ENCODE results near the gene TUBGCP4. TPM values are rescaled to one million over a fixed set of nuclear protein-coding genes. Genes with fewer than 3 reads are reported as not detected.

TUBGCP4 gene
- polyA plus RNA-seq, 1 of the 3 experiments (the other 2 are of a cell fraction): 6.6 TPM

DNA sequence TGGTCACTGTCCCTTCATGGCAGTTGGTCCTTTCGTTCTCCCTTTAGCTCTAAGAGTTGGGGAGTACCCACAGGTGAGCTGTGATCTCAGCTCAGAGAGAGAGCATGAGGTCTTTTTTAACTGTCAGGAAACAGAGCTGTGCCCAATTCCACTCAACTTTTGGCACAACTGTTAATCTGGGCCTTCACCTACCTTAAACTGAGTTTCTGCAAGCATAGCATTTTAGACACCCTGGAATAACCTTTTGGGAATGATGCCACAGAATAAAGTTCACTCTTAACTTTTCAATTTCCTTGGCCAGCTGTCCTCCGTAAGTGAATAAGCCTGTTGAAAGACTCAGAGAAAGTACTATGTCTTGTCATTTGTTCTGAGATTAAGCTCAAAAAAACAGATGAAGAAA, 35.9 kb downstream of the TUBGCP4 start (continued):
- no peak for TF ChIP-seq TEAD4 (IDR thresholded peaks at IDR 0.05; ENCODE audit: borderline replicate concordance, insufficient read depth)
- TF ChIP-seq, protein P1, sequence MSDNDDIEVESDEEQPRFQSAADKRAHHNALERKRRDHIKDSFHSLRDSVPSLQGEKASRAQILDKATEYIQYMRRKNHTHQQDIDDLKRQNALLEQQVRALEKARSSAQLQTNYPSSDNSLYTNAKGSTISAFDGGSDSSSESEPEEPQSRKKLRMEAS (IDR thresholded peaks at IDR 0.05; ENCODE audit: low read depth): no peak
- TF ChIP-seq, protein P2, sequence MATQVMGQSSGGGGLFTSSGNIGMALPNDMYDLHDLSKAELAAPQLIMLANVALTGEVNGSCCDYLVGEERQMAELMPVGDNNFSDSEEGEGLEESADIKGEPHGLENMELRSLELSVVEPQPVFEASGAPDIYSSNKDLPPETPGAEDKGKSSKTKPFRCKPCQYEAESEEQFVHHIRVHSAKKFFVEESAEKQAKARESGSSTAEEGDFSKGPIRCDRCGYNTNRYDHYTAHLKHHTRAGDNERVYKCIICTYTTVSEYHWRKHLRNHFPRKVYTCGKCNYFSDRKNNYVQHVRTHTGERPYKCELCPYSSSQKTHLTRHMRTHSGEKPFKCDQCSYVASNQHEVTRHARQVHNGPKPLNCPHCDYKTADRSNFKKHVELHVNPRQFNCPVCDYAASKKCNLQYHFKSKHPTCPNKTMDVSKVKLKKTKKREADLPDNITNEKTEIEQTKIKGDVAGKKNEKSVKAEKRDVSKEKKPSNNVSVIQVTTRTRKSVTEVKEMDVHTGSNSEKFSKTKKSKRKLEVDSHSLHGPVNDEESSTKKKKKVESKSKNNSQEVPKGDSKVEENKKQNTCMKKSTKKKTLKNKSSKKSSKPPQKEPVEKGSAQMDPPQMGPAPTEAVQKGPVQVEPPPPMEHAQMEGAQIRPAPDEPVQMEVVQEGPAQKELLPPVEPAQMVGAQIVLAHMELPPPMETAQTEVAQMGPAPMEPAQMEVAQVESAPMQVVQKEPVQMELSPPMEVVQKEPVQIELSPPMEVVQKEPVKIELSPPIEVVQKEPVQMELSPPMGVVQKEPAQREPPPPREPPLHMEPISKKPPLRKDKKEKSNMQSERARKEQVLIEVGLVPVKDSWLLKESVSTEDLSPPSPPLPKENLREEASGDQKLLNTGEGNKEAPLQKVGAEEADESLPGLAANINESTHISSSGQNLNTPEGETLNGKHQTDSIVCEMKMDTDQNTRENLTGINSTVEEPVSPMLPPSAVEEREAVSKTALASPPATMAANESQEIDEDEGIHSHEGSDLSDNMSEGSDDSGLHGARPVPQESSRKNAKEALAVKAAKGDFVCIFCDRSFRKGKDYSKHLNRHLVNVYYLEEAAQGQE (IDR thresholded peaks at IDR 0.05; ENCODE audit: low read depth, low read length): no peak
- TF ChIP-seq, protein P3, sequence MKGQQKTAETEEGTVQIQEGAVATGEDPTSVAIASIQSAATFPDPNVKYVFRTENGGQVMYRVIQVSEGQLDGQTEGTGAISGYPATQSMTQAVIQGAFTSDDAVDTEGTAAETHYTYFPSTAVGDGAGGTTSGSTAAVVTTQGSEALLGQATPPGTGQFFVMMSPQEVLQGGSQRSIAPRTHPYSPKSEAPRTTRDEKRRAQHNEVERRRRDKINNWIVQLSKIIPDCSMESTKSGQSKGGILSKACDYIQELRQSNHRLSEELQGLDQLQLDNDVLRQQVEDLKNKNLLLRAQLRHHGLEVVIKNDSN (IDR thresholded peaks at IDR 0.05; ENCODE audit: borderline replicate concordance, low read depth): no peak
- no peak for TF ChIP-seq RAD21 (IDR thresholded peaks at IDR 0.05; ENCODE audit: low read length)

DNA sequence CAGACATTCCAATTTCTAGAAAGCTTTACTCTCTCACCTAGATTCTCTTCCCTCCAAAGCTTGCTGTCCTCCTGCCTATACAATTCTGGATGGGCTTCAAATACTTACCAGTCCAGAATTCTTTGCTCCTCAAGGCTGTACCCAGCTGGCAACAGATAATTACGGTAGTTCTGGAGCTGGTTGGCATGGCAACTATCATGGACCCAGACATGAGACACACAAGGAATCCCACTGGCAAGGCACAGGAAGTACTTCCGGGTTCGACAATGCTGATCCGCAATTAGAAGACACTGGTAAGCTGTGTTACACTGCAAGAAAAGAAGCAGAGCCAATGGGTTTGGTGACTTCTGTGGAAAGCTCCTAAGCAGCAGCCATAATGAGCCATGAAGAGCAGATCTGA, 37.9 kb downstream of the TUBGCP4 start:
- Histone ChIP-seq H3K4me2 (no peak overlapping the region), H3K9ac (no peak overlapping the region), H3K27me3 (ENCODE audit: insufficient read depth) (no peaks in the 10 kb centered on the region), H3F3A (replicated peaks; ENCODE audit: insufficient read depth) (peaks cover 15% of the 10 kb centered on the region), H3K4me3 (ENCODE audit: low read depth in 2 of 2, low read length in 1 of 2) (no peak overlapping the region), H3K9me3 (no peaks in the 10 kb centered on the region), H3K79me2 (ENCODE audit: insufficient read depth) (no peaks in the 10 kb centered on the region), H2AFZ (ENCODE audit: low read depth) (no peak overlapping the region), H3K27ac (ENCODE audit: low read depth in 2 of 2, low read length in 1 of 2) (peak overlapping the region in 1 of 2 experiments; percentile 72; a peak in 1 of 4 replicates), H3K9me2 (no peaks in the 10 kb centered on the region), H4K20me1 (ENCODE audit: insufficient read depth) (no peaks in the 10 kb centered on the region; the same call in 1 of the 2 replicates), H3K4me1 (ENCODE audit: control insufficient read depth in 1 of 2, insufficient read depth in 2 of 2, low read depth in 1 of 2, low read length in 1 of 2) (peaks cover 0 to 24% of the 10 kb centered on the region in 2 experiments; a peak in 2 of 4 replicates), H3K36me3 (replicated peaks in 1 of 2; ENCODE audit: control insufficient read depth in 1 of 2, insufficient read depth in 2 of 2, low read length in 1 of 2) (peaks cover 89 to 92% of the 10 kb centered on the region in 2 experiments)
- WGBS (ENCODE audit: low lambda C conversion rate): 50% methylated on average over 4 of the region's 4 CpGs
- CTCF ChIA-PET: interaction anchor here (0.6 kb wide), 1 partner anchor 78 kb away, joined by 3 read pairs; no protein-coding TSS in a partner anchor
- POLR2A ChIA-PET: no interaction called here
- no peak for TF ChIP-seq RAD21 (IDR thresholded peaks at IDR 0.05; ENCODE audit: low read length)
- TF ChIP-seq CHD2 (IDR thresholded peaks at IDR 0.05; ENCODE audit: low read length, partially characterized antibody): no peak
- TF ChIP-seq GABPA (IDR thresholded peaks at IDR 0.05; ENCODE audit: low read depth): no peak
- TF ChIP-seq RCOR1 (IDR thresholded peaks at IDR 0.05; ENCODE audit: low read length): no peak
- no peak for TF ChIP-seq MXI1 (IDR thresholded peaks at IDR 0.05; ENCODE audit: low read depth, low read length)
- DNase-seq: peak; percentile 46
